Measurements from ENCODE around the gene ALX4. TPM values are rescaled to one million over a fixed set of nuclear protein-coding genes. Genes with fewer than 3 reads are reported as not detected.

ALX4 gene
- total RNA-seq, 1 donor from 2014 or later, result not detected

DNA sequence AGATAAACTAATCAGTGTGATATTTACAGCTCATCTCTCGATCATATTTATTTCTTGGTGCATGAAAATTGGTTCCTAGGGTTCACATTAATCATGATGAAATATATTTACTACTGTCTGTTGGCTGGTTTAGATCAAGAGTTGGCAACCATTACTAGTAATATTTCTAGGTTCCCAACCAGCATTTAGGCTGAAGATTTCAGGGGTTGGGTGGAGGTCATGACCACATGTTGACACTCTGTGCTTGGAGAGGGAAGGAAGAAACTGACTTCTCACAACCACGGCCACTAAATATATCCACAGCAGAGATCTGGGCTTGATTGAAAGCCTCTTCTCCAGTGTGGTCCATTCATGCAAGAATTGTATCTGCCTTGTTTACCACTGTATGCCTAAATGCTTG lies 87.9 kb downstream of the ALX4 start:
- no peak for ATAC-seq
- TF ChIP-seq, protein P1, sequence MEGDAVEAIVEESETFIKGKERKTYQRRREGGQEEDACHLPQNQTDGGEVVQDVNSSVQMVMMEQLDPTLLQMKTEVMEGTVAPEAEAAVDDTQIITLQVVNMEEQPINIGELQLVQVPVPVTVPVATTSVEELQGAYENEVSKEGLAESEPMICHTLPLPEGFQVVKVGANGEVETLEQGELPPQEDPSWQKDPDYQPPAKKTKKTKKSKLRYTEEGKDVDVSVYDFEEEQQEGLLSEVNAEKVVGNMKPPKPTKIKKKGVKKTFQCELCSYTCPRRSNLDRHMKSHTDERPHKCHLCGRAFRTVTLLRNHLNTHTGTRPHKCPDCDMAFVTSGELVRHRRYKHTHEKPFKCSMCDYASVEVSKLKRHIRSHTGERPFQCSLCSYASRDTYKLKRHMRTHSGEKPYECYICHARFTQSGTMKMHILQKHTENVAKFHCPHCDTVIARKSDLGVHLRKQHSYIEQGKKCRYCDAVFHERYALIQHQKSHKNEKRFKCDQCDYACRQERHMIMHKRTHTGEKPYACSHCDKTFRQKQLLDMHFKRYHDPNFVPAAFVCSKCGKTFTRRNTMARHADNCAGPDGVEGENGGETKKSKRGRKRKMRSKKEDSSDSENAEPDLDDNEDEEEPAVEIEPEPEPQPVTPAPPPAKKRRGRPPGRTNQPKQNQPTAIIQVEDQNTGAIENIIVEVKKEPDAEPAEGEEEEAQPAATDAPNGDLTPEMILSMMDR (IDR thresholded peaks at IDR 0.05), result no peak
- DNase-seq, result no peak
- intact Hi-C loops (cut with DNase I), result no loop called here
- no peaks in the 10 kb centered on the region for H3K9me3 ChIP-seq
- H3K27me3 ChIP-seq, result no peaks in the 10 kb centered on the region
- H3K27ac ChIP-seq, result no peak overlapping the region
- H3K36me3 ChIP-seq, result no peaks in the 10 kb centered on the region
- no peak overlapping the region for H3K4me3 ChIP-seq
- H3K4me1 ChIP-seq, result no peaks in the 10 kb centered on the region

DNA sequence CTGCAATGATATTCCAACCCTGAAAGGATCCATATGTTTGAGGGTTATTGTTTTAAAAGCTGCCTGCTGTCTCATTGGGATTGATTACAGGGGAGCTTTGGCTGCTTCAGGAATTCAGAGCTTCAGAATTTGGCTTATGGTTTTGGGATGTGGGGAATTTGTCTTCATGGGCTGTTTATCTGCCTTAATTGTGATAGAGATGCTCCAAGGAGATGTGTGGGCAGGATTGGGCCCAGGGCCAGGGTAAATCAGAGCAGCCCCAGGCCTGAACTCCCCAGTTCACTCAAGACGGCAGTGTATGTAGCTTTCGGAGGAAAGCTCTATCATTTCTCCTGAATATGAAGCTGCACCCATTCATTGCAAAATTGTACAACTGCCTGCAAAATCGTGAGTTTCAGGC lies 88.5 kb downstream of the ALX4 start:
- Histone ChIP-seq H3K27ac (no peak overlapping the region), H3K4me3 (no peak overlapping the region), H3K27me3 (no peaks in the 10 kb centered on the region), H3K9me3 (no peaks in the 10 kb centered on the region), H3K36me3 (no peaks in the 10 kb centered on the region), H3K4me1 (no peaks in the 10 kb centered on the region)
- TF ChIP-seq, protein P1 (IDR thresholded peaks at IDR 0.05), result no peak
- DNase-seq, result no peak
- intact Hi-C loops (cut with DNase I), result no loop called here
- ATAC-seq, result no peak

DNA sequence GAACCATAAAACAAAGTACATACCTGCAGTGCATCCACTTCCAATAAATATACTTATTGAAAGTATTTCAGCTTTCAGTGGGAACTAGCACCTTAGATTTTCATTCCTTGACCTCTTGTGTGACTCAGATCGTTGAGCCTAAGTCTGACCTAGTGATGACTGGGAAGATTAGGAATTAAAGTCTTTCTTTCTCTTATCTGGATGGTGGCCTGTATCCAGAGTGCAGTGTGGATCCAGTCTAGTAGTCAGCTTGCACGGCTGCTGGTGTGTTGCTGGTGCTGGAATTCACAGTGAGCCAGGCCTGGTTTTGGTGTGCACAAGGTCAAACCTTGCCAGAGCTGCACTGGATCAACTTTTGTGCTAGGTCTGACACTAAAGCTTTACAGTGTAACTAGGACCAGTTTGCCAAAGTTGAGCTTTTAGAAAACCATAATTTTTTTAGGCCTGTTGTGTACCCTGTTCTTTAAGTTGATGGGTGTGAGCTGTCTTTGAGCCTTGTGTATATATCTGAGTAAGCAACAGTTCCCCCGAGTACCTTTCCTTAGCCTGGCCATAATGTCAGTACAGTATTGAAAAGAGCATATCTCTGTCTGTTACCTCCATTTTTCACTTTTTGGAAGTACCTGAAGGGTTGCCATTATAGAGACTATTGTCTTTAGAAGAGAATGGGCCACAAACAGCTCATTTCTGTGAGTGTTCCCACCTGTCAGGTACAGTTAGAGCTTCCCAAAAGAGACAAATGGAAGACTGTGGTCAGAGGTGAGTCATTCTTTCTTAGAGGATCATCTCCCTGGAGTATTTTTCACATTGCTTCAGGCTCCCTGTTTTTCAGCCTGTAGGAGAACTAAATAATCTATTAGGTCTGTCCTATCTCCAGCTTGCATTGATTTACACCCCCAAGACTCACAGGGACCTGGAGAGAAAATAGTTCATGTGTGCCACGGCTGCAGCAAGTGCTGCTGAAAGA lies 89.8 kb downstream of the ALX4 start:
- Histone ChIP-seq H3K4me3 (no peak overlapping the region), H3K4me1 (no peaks in the 10 kb centered on the region), H3K27ac (no peak overlapping the region), H3K27me3 (no peaks in the 10 kb centered on the region), H3K9me3 (no peaks in the 10 kb centered on the region), H3K36me3 (no peaks in the 10 kb centered on the region)
- DNase-seq (no peak), ATAC-seq (no peak)
- TF ChIP-seq, protein P1 (IDR thresholded peaks at IDR 0.05), result no peak
- intact Hi-C loops (cut with DNase I), result no loop called here

DNA sequence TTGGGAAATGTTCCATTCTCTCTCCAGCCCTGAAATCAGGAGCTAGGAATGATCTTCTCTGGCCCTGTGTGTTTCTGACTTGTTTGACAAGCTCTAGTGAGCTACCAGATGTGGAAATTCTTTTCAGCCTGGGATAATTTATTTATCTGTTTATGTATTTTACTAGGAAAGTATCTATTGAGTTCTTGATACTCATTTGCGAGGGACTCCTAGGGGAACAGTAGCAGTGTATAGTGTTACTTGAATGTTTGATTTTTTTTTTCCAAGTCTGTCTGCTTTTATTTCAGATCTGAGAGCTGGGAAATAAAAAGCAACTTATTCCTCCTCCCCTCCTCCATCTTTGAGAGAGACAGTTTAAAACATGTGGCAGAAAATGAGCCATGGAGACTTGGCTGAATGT lies 92.5 kb downstream of the ALX4 start:
- intact Hi-C loops (cut with DNase I), result no loop called here
- DNase-seq, result no peak
- H3K27ac ChIP-seq, result no peak overlapping the region
- no peak for ATAC-seq
- TF ChIP-seq, protein P1 (IDR thresholded peaks at IDR 0.05), result no peak
- H3K4me1 ChIP-seq, result no peaks in the 10 kb centered on the region
- no peak overlapping the region for H3K4me3 ChIP-seq
- H3K27me3 ChIP-seq, result no peaks in the 10 kb centered on the region
- no peaks in the 10 kb centered on the region for H3K9me3 ChIP-seq
- H3K36me3 ChIP-seq, result no peaks in the 10 kb centered on the region

DNA sequence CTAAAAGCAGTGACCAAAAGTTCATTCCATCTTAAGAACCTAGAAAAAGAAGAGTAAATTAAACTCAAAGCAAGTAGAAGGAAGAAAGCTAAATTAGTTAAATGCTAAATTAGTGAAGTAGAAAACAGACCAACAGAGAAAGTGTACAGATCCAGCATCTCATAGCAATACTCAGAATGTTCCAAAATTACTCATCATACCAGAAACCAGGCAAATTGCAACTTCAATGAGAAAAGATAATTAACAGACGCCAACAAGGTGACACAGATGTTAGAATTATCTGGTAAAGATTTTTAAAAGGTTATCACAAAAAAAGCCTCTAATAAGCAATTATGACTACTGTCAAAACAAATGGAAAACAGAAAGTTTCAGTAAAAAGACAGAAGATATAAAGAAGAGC lies 96.8 kb downstream of the ALX4 start:
- no peaks in the 10 kb centered on the region for H3K4me1 ChIP-seq
- ATAC-seq (no peak), DNase-seq (no peak)
- no peak overlapping the region for H3K27ac ChIP-seq
- TF ChIP-seq, protein P1 (IDR thresholded peaks at IDR 0.05), result no peak
- no peaks in the 10 kb centered on the region for H3K27me3 ChIP-seq
- H3K4me3 ChIP-seq, result no peak overlapping the region
- intact Hi-C loops (cut with DNase I), result no loop called here
- peaks cover 14% of the 10 kb centered on the region for H3K36me3 ChIP-seq
- H3K9me3 ChIP-seq, result no peaks in the 10 kb centered on the region
